HG03175 (cell line): ENCODE measurements around the gene ARHGEF12.
"Not testable (repeated sequence)": the region's sequence is repeated elsewhere in the genome, so short reads cannot be mapped to it uniquely, and the experiment has no call there.

Experiments
- ATAC-seq: cut with Tn5 transposase; IDR thresholded peaks from one replicate; pipeline ENCODE4 v1.9.1; 2021; ENCODE audit warnings: mild to moderate bottlenecking, moderate library complexity; ENCODE audit not compliant: unreplicated experiment

ARHGEF12 gene

DNA sequence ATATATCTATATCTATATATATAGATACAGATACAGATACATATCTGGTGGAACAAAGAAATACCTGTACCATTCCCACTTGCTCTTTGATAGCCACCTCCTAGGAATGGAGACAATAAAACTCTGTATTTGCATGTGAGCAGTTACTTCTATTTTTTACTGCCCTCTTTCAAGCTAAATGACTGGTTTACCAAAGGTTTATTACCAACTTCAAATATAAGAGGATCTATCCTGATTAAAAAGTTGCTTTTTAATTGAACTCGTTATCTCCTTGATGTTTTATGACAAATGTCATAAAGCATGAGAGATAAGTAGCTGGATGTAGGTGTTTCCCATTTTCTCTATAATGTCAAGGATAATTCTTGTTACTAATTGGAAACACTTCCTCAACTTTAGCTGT is 153.6 kb downstream of the ARHGEF12 start:
- ATAC-seq = no peak

DNA sequence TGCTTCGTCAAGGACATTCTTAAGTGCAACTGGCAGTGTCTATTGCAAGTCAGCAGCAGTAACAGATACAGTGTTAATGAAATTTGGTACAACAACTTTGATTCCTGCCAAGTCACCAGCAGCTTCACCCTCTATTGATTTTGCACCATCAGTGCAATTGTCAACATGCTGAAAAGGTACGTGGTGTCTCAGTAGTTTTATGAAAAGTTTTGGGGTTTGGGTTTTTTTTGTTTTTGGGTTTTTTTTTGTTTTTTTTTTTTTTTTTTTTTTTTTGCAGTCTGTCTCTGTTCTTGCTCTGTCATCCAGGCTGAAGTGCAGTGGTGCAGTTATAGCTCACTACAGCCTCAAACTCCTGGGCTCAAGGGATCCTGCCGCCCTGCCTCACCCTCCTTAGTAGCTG is 156.3 kb downstream of the ARHGEF12 start:
- no peak for ATAC-seq

DNA sequence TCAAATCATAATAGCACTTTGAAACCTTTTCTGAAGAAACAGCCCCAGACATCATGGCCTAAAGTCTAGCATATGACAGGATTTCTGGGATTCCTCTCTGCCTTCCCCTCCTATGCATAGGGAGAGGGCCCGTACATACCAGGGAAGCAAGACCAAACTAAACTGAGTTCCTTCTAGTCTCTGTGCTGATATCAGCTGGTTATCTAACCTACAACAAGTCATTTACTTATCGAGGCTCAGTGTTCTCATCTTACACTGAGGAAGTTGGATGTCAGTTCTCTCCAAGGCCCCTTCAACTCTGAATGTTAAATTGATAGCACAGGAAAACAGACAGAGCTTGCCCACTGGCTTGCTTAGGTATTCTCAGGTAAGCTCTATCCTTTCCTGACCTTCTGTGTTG is 158.4 kb downstream of the ARHGEF12 start:
- ATAC-seq = no peak

DNA sequence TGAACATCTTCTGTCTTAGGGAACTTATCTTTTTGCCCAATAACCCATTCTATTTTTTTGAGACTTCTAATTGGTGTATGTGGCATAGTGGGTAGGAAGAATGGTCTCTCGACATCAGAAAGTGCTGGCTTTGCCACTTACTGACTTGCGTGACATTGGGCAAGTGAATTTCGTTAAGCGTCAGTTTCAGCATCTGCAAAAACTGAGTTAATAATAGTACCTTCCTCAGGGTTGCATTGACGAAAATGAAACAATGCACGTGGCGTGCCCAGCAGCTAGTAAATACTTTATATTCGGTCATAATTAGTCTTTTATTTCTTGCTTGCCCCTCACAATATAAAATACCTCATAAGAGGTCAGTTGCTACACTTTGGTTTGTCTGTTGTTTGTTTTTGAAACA is 162.9 kb downstream of the ARHGEF12 start:
- no peak for ATAC-seq

DNA sequence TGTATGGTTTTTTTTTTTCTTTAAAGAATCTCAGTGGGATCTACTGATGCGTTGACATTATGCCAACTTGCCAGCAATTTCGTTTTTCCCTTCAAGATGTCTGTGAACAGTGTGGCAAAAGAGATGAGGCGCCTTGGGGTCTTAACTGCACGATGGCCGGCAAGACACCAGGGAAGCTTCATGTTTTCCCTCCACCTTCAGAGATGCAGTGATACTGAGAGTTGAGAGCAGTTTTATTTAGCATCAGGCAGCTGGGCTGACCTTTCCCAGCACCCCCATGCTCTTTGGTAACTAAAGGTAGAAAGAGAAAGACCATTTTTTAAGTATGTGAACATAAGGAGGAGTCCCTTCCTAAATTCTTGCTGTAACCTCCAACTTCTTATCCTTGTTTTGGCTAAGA is 163.6 kb downstream of the ARHGEF12 start:
- no peak for ATAC-seq

DNA sequence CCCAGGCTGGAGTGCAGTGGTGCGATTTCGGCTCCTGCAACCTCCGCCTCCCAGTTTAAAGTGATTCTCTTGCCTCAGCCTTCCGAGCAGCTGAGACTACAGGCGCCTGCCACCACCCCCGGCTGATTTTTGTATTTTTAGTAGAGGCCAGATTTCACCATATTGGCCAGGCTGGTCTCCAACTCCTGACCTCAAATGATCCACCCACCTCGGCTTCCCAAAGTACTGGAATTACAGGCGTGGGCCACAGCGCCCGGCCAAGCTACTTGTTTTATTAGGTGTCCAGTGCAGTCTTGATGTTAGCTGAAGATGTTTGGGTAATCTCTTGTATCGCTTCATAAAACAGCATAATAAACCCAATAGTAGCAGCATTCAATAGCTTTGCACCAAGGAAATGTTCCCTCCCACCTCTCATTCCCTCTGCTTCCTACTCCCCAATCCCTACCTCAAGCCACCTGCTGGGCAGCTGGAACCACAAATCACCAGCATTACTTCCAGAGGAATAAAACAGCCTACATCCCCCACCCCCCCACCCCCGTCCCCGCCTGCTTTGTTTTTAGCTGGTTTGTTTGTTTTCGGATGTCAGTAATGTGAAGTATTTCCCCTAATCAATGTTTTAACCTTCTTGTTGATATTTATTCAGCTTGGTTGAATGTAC is 164.3 kb downstream of the ARHGEF12 start:
- ATAC-seq = no peak

DNA sequence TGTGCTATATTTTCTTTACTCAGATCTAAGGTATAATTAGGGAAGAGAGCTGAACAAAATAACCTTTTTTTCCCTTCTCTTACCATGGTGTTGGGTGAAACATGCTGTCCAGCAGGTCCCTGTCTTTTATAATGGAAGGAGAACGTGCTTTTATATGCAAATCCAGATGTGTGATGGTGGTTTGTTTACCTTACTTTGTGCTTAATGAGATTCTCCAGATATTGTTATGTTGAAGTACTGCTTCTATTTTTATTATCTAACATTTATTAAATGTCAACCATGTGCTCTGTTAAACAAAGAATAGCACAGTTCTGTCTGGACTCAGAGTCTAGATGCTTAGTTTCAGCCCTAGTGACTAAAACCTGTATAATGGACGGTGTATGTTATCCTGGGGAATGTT is 165.2 kb downstream of the ARHGEF12 start:
- no peak for ATAC-seq

DNA sequence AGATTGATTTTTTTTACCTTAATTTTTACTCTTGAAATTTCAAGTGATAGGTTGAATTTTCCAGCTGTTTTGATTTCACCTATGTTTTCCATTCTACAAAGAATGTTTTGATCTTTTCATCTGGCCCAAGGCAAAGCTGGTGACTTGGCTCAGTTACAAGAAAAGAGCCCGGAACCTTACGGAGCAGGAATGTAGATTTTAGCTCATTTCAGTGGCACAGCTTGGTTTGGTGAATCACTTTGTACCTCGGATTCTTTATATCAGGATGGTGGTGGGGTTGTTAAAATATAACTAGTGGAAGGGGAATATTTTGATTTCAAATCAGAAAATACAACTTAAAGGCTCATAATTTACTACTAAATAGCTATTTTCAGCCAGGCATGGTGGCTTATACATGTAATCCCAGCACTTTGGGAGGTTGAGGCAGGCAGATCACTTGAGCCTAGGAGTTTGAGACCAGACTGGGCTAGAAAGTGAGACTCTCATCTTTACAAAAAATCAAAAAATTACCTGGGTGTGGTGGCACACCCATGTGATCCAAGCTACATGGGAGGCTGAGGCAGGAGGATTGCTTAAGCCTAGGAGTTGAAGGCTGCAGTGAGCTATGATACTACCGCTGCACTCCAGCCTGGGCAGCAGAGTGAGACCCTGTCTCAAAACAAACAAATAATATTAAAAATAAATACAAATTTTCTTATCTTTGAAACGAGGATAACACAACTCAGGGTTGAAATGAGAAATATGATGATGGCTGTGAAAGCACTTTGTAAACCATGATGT is 166.0 kb downstream of the ARHGEF12 start:
- ATAC-seq = no peak

DNA sequence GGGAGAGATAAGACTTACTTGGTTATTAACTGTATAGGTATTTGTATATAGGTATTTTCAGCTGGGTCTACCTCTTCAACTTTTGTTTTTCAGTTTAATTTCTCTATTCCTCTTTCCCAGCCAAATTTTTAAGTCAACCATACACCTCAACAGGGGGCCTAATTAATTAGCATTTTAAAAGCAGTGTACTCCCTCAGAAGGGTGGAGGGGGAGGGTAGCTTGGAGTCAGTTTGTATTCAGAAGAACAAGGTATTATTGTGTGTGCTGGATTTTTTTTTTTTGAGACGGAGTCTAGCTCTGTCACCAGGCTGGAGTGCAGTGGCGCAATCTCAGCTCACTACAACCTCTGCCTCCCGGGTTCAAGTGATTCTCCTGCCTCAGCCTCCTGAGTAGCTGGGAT is 167.3 kb downstream of the ARHGEF12 start:
- ATAC-seq = not testable (repeated sequence)

DNA sequence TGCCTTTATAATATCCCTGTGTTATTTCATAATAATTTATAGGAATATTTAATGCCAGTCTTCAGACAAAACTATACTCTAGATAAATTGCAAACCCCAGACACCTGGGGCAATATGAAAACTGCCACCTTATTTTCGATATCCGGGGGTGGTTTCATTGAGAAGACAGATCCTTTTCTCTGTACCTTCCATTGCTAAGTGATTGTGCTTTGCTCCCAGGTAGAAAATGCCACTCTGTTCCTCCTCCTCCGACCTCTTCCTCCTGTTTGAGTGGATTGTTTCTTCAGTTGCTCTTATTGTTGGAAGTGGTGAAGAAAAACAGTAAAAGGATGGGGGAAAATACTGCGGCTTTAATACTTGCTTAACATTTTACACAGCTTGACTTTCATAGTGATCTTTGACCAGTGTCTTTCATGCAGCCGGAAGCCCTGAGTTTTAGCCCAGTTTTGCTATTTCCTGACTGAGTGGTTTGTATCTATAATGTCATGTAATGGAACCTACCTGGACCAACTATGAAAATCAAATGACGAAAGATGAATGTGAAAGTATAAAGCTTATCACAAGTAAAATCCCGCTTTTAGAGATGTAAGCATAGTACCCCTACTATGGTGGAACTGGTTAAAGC is 169.7 kb downstream of the ARHGEF12 start:
- ATAC-seq = no peak

DNA sequence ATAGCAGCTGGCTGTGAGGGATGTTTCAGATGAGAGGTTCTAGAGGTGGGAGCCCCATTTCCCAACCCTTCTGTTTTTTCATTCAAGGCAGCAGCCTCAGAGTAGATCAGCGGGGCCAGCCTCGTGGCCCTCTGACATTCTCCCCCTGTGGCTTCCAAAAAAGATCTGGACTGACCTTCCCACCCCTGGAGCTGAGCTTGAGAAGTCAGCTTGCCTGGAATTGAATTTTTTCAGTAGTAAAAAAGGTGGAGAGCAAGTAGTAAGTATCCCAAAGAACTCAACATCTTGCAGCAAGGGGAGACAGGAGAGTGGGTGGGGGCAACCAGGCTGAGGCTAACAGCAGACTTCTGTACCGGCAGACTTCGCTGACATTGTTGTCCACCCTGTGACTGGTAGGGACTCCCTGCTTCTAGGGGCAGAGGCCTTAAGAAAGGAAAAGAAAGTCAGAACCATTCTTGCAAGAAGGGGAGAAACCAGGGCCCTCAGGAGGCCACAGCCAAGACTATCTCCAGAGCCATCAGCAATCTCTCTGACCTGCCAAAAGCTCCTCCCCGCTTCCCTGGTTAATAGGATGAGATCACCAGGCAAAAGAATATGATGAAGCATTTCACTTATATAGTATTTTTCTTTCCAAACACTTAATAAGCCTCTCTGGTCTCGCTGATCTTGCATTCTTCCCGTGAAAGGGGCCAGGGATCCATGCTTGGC is 173.3 kb downstream of the ARHGEF12 start:
- ATAC-seq = no peak

DNA sequence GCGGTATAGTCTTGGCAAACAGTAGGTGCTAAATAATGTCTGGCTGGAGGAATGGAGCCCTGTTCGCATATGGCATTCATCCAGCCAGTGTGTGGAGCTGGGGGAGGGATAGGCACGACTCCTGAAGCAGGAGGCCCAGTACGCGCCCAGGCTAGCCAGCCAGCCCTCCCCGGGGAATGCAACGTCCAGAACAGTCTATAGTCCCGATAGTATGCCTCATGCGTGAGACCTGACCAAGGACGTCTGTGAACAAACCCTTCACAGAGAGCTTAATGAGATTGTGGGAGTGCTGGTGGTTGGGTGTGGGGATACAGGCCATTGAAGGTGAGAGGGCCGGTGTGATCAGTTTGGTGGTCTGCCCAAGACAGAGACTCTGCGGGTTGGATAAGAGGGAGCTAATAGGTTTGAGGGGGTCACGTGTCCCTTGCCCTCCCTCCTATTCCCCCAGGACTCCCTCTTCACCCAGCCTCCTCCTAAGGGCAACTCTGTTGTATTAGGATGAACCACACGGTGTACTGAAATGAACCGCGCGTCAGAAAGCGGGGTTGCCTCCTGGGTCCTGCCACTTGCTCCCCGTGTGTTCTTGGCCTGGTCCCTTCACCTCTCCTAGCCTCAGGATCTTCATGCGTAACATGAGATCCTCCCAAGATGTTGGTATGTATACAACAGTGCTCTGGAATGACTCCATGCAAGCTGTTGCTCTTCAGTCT is 174.3 kb downstream of the ARHGEF12 start:
- no peak for ATAC-seq

DNA sequence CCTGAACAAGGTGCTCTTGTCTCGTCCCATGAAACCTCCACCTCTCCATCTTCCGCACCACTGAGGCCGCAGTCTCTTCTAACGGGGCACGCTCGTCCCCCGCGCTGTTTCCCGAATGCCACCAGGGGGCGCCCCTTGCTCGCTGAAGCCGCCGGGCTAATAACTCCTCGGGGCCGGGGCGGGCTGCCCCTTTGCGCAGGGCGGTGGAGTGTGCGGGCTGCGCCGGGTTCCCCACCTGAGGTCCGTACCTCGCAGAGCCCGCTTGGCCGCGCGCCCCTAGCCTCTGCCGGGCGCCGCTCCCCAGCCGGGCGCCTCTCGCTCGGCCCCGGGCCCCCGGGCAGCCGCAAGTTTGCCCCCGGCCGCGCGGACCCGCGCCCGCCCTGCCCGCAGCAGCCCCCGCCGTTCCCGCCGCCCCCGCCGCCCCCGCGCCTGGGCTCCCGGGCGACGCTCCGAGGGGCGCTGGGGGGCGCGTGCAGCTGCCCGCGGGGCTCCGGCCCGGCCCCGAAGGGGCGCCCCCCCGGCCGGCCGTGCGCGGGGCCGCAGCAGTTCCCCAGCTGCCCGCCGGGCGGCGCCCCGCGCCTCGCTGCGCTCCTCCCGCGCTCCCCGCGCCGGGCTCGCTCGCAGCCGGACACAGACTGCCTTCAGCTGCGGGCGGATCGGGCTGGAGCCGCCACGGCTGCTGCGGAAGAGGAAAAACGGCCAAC is 175.1 kb downstream of the ARHGEF12 start, which contains the start of gene GRIK4:
TSS of gene GRIK4 (plus strand) at position 633 of the 704 bp plus-strand sequence. CDS start 148,571 bp downstream, outside the sequence.
- peak; percentile 85 for ATAC-seq

DNA sequence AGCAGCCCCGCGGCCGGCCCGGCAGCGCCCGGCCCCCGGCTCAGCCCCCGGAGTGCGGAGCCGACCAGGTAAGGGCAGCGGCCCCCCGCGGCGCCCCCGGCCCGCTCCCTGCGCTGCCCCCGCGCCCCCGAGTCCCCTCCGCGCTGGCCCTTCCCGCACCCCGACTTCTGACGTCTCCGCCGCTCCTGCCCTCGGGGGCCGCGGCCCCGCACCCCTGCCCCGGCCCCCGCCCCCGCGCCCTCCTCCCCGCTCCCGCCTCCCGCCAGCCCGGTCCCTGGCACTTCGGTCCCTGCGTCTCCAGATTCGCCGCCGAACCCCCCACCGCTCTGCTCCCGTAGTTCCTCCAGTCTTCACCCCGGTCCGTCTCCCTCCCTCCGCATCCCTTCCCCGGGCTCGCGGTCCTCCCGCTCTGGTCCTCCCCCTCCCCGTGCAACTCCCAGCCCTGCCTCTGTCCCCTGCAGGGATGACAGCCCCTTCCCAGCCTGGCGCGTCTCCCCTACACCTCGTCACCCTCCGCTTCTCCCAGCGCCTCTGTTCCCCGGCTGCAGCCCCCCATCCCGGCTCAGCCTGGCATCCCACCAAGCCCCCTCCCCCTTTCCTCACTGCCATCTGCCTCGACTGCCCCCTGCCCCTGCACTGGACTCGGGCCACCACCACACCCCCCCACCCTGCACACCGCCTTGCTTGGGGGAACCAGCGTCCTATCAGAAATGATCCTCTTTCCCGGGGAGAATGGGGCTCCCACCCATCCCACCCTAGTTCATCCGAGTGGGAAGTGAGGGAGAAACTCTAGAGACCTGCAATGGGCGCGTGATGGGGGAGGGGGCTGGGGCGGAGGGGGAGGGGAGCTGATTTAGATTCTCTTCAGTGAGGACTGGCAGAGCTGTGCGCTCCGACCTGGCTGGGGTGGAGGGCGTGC is 175.9 kb downstream of the ARHGEF12 start:
- no peak for ATAC-seq

DNA sequence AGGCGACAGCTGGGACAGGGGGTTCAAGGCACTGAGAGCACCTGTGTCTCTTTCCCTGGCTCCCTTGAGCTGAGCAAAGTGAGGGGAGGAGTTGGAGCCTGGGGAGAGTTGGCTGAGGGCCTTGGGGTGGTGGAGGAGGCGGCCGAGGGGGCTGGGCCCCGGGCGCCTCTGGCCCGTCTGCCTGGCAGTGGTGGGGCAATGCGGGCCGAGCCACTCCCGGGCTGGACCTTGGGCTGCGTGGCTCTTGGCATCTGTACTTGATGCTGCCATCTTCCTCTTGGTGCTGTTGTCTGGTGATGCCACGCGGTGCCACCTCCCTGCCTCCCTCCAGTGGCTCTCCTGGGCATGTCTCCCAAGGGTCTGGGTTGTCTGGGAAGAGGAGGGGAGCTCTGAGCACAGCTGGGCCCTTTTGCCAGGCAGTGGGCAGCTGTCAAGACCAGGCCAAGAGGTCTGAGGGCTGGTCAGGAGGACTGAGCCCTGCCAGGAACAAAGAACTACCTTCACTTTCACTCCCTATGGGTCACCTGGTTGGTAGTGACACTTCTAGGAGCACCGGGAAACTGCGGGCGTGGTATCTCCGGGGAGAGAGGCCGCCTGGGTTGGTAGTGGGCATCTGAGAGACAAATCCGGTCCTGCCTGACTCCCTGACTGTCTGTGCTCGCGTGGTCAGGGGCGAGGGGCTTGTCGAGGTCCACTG is 176.7 kb downstream of the ARHGEF12 start:
- ATAC-seq = no peak

DNA sequence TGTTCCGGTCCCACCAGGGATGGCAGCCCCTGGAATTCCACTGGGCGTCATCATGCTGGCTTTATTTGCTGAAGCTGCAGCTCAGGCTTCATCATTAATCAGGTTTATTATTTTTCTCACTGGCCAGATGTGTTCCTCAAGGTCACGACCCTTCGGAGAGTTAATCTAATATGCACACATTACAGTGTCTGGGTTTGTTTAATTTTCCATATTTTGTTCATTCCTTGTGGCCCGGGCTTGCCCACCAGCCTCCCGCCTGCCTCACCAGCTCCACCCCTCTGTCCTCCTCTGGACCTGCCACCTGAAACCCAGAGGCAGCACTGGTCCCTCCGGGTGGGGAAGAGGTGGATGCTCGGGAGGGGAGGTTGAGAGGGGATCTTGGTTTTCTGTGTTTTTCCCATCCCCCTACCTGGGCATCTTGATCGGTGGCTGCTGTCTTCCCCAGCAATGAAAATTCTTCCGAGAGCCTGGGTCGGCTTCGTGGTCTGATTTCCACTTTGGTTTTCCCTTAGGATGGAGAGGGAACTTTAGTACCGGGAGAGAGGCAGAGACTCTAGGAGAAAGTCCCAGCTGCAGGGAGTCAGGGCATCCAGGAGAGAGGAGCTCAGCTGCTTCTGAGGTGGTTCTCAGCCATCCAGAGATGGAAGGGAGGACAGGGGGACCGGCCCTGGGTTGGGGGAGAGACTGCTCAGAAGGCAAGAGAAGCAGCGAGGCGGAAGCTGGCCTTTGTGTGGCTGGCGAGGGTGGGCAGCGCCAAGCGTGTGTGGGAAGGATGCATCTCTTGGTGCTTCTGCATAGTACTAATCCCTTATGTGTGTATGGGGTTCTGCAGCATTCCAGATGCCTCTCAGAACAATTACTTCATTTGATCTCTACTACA is 177.5 kb downstream of the ARHGEF12 start:
- no peak for ATAC-seq

DNA sequence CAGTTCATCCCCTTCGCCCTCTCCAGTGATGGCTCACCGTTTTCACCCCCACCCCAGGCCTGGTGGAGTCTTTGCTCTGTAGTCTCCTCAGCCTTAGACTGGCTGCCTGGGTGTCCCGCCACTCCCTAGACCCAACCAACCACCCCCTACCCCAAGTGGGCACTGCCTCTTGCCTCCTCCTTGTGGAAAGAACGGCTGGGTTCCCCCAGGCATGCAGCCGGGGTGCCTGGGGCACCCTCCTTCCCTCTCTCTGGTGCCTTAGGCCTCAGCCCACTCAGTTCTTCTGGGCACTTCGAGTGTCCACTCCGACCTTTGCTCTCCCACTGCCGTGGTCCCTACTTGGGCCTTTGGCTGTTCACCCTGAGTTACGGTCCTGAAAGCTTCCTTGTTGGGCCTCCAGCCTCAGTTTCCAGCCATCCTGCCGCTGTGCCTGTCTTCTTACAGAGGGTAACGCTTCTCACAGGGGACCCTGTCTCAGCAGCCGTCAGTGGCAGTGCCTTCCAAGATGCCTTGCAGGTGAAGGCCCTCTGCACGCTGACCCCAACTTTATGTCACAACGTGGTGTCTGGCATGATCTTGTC is 178.4 kb downstream of the ARHGEF12 start:
- ATAC-seq = no peak
